ENCODE data around the gene CLEC2L. TPM values are rescaled to one million over a fixed set of nuclear protein-coding genes. Genes with fewer than 3 reads are reported as not detected.

The CLEC2L gene
- total and polyA plus RNA-seq, 7 experiments from 2014 or later: not detected

DNA sequence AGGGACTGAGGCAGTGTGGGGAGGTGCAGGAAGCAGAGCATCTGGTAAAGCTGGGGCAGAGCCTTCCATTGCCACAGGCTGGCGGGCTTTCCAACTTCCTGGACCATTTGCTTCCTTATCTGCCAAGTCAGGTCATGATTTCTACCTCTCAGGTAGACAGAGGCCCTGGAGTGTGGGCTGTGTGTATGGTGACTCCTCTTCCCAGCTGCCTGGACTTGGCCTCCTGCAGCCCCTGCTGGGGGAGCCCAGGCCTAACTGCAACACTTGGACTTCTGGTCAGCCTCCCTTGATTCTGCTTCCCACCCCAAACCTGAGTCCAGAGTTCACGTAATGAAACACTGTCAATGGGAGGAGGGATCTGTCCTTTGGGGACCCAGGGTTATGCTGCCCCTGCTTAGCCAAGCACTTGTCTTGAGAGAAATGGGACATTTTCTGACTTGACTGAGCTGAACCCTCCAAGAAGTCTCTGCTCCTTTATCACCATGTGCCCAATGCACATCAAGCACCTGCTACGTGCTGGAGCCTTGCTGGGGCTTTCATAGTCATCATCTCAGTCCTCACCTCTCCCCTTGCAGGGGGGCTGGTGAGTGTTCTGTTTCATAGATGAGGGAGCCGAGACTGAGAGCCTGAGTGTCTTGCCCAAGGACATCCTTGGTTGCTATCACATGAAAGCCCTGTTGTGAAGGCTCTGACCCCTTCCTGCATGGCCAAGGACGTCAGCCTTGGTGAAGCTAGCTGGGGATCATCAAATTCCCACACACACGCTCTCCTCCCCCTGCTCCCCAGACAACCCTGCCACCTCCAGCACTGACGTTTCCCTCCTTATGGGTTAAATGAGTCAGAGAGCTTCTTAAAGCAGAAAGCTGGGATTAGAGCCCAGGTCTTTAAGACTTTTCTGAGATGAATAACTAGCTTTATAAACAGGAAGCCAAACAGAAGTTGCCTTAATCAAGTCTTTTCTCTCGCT, 3.4 kb downstream of the CLEC2L start:
- H3K4me3 Mint-ChIP-seq: no peak overlapping the region
- H3K27ac ChIP-seq (ENCODE audit: low read depth, low read length): no peak overlapping the region
- no peaks in the 10 kb centered on the region for H3K36me3 ChIP-seq (ENCODE audit: control insufficient read depth in 2 of 3, insufficient read depth in 3 of 3, low read length in 3 of 3)
- peaks cover 0 to 5% of the 10 kb centered on the region in 2 donors for H3K27me3 ChIP-seq (ENCODE audit: control insufficient read depth in 2 of 2, insufficient read depth in 2 of 2, low read length in 2 of 2)
- H3K9me3 Mint-ChIP-seq: peaks cover 0 to 10% (median 0%) of the 10 kb centered on the region in 11 donors
- no peaks in the 10 kb centered on the region for H3K9me3 ChIP-seq (ENCODE audit: control insufficient read depth in 2 of 3, low read length in 3 of 3)
- DNase-seq (no peak), ATAC-seq (no peak)
- H3K36me3 Mint-ChIP-seq: peaks cover 0 to 1% (median 0%) of the 10 kb centered on the region in 5 donors
- H3K27me3 Mint-ChIP-seq: peaks cover 14 to 50% (median 33%) of the 10 kb centered on the region in 5 donors
- intact Hi-C loops (cut with micrococcal nuclease): no loop called here
- no peak overlapping the region for H3K27ac Mint-ChIP-seq
- CTCF ChIA-PET: no interaction called here
- H3K4me1 Mint-ChIP-seq: peaks cover 2 to 14% (median 9%) of the 10 kb centered on the region in 7 donors
- H3K4me3 ChIP-seq (ENCODE audit: low read length): no peak overlapping the region
- POLR2A ChIA-PET: no interaction called here
- no peaks in the 10 kb centered on the region for H3K4me1 ChIP-seq (ENCODE audit: control insufficient read depth in 2 of 2, insufficient read depth in 2 of 2, low read length in 2 of 2)

DNA sequence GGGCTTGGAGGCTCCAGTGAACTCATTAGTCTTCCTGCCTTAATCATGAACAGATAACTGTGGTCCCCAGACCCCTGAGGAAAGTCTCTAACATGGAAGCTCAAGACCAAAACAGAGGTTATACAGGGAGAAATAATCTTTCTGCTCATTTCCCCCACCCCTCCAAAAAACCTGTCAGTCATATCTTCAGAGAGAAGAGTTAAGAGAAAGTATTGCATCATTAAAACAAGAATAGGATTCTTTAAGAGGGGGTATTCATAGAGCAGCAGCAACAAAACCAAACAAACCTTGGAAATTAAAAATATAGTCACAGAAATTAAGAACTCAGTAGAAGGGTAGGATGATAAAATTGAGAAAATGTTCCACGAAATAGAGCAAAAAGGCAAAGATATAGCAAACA, 7.6 kb downstream of the CLEC2L start:
- H3K9me3 ChIP-seq (ENCODE audit: control insufficient read depth in 2 of 3, low read length in 3 of 3): no peaks in the 10 kb centered on the region
- Mint-ChIP-seq H3K4me3 (no peak overlapping the region), H3K27ac (no peak overlapping the region), H3K9me3 (peaks cover 0 to 7% (median 0%) of the 10 kb centered on the region in 11 donors), H3K36me3 (no peaks in the 10 kb centered on the region), H3K27me3 (peaks cover 4 to 33% (median 9%) of the 10 kb centered on the region in 5 donors), H3K4me1 (peaks cover 0 to 8% (median 4%) of the 10 kb centered on the region in 7 donors)
- ChIA-PET POLR2A (interaction anchor here (0.6 kb wide), 1 partner anchor 195 kb away, joined by 3 read pairs; no protein-coding TSS in a partner anchor), CTCF (no interaction called here)
- no peaks in the 10 kb centered on the region for H3K4me1 ChIP-seq (ENCODE audit: control insufficient read depth in 2 of 2, insufficient read depth in 2 of 2, low read length in 2 of 2)
- no peak overlapping the region for H3K27ac ChIP-seq (ENCODE audit: low read depth, low read length)
- DNase-seq: no peak
- H3K27me3 ChIP-seq (ENCODE audit: control insufficient read depth in 2 of 2, insufficient read depth in 2 of 2, low read length in 2 of 2): no peaks in the 10 kb centered on the region
- ATAC-seq: no peak
- H3K36me3 ChIP-seq (ENCODE audit: control insufficient read depth in 2 of 3, insufficient read depth in 3 of 3, low read length in 3 of 3): no peaks in the 10 kb centered on the region
- no peak overlapping the region for H3K4me3 ChIP-seq (ENCODE audit: low read length)
- intact Hi-C loops (cut with micrococcal nuclease): no loop called here

DNA sequence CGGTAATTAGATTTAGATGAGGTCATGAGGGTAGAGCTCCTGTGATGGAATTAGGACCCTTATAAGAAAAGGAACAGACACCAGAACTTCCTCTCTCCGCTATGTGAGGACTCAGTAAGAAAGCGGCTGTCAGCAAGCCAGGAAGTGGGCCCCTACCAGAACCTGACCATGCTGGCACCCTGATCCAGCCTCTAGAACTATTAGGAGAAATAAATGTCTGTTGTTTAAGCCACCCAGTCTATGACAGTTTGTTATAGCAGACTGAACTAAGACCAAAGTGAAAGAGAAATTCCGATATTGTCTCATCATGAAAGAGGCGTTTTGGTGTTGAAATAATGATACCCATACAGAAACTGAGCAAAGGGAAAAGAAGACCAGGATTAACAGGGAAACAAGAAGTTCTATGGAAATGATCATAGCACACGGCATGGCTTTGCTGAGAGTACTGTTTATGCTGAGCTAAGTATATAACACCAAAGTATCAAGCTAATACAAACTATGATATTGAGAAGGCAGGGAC, 9.2 kb downstream of the CLEC2L start:
- POLR2A ChIA-PET: no interaction called here
- Mint-ChIP-seq H3K27me3 (peaks cover 4 to 41% (median 9%) of the 10 kb centered on the region in 5 donors), H3K36me3 (no peaks in the 10 kb centered on the region), H3K27ac (no peak overlapping the region), H3K4me3 (no peak overlapping the region), H3K9me3 (peaks cover 0 to 4% (median 0%) of the 10 kb centered on the region in 11 donors), H3K4me1 (no peaks in the 10 kb centered on the region)
- CTCF ChIA-PET: no interaction called here
- no peaks in the 10 kb centered on the region for H3K27me3 ChIP-seq (ENCODE audit: control insufficient read depth in 2 of 2, insufficient read depth in 2 of 2, low read length in 2 of 2)
- ATAC-seq (no peak), DNase-seq (no peak)
- H3K4me3 ChIP-seq (ENCODE audit: low read length): no peak overlapping the region
- H3K4me1 ChIP-seq (ENCODE audit: control insufficient read depth in 2 of 2, insufficient read depth in 2 of 2, low read length in 2 of 2): no peaks in the 10 kb centered on the region
- no peaks in the 10 kb centered on the region for H3K9me3 ChIP-seq (ENCODE audit: control insufficient read depth in 2 of 3, low read length in 3 of 3)
- intact Hi-C loops (cut with micrococcal nuclease): no loop called here
- no peaks in the 10 kb centered on the region for H3K36me3 ChIP-seq (ENCODE audit: control insufficient read depth in 2 of 3, insufficient read depth in 3 of 3, low read length in 3 of 3)
- H3K27ac ChIP-seq (ENCODE audit: low read depth, low read length): no peak overlapping the region

DNA sequence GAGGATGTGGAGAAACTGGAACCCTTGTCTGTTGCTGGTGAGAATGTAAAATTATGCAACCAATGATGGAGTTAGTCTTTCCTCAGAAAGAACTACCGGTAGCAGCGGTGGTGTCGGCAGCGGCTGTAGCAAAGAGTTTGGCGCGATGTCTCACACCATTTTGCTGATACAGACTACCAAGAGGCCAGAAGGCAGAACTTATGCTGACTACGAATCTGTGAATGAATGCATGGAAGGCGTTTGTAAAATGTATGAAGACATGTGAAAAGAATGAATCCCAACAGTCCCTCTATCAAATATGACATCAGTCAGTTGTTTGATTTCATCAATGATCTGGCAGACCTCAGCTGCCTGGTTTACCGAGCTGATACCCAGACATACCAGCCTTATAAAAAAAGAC, 10.6 kb downstream of the CLEC2L start:
- ATAC-seq (no peak), DNase-seq (no peak)
- H3K27ac Mint-ChIP-seq: no peak overlapping the region
- Histone ChIP-seq H3K4me1 (ENCODE audit: control insufficient read depth in 2 of 2, insufficient read depth in 2 of 2, low read length in 2 of 2) (no peaks in the 10 kb centered on the region), H3K9me3 (ENCODE audit: control insufficient read depth in 2 of 3, low read length in 3 of 3) (no peaks in the 10 kb centered on the region), H3K36me3 (ENCODE audit: control insufficient read depth in 2 of 3, insufficient read depth in 3 of 3, low read length in 3 of 3) (no peaks in the 10 kb centered on the region), H3K4me3 (ENCODE audit: low read length) (no peak overlapping the region), H3K27me3 (ENCODE audit: control insufficient read depth in 2 of 2, insufficient read depth in 2 of 2, low read length in 2 of 2) (no peaks in the 10 kb centered on the region), H3K27ac (ENCODE audit: low read depth, low read length) (no peak overlapping the region)
- H3K4me1 Mint-ChIP-seq: no peaks in the 10 kb centered on the region
- H3K4me3 Mint-ChIP-seq: no peak overlapping the region
- H3K9me3 Mint-ChIP-seq: peaks cover 0 to 4% (median 0%) of the 10 kb centered on the region in 11 donors
- CTCF ChIA-PET: no interaction called here
- no peaks in the 10 kb centered on the region for H3K36me3 Mint-ChIP-seq
- H3K27me3 Mint-ChIP-seq: peaks cover 4 to 34% (median 5%) of the 10 kb centered on the region in 5 donors
- intact Hi-C loops (cut with micrococcal nuclease): no loop called here
- POLR2A ChIA-PET: no interaction called here

DNA sequence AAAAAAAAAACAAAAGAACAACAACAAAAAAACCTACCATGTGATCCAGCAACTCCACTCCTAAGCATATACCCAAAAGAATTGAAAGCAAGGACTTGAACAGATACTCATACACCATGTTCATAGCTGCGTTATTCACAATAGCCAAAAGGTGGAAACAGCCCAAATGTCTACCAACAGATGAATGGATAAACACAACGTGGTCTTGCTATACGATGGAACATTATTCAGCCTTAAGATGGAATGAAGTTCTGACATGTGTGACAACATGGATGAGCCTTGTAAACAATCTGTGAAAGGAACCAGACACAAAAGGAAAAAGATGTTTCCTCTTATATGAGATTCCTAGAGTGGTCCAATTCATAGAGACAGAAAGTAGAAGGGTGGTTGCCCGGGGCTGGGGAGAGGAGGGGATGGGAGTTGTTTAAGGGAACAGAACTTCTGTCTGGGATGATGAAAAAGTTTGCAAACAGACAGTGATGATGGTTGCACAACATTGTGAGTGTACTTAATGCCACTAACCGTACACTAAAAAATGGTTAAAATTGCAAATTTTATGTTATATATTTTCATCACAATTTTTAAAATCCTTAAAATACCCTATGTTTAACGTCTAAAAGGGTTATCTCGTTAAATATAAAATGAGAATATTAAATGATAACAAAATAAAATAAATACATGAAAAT, 11.6 kb downstream of the CLEC2L start:
- CTCF ChIA-PET: no interaction called here
- intact Hi-C loops (cut with micrococcal nuclease): no loop called here
- H3K36me3 ChIP-seq (ENCODE audit: control insufficient read depth in 2 of 3, insufficient read depth in 3 of 3, low read length in 3 of 3): no peaks in the 10 kb centered on the region
- POLR2A ChIA-PET: no interaction called here
- no peak overlapping the region for H3K27ac ChIP-seq (ENCODE audit: low read depth, low read length)
- no peaks in the 10 kb centered on the region for H3K27me3 ChIP-seq (ENCODE audit: control insufficient read depth in 2 of 2, insufficient read depth in 2 of 2, low read length in 2 of 2)
- ATAC-seq (no peak), DNase-seq (no peak)
- no peak overlapping the region for H3K4me3 ChIP-seq (ENCODE audit: low read length)
- Mint-ChIP-seq H3K27me3 (peaks cover 4 to 30% (median 5%) of the 10 kb centered on the region in 5 donors), H3K4me3 (no peak overlapping the region), H3K36me3 (no peaks in the 10 kb centered on the region), H3K9me3 (peaks cover 0 to 4% (median 0%) of the 10 kb centered on the region in 11 donors), H3K4me1 (no peaks in the 10 kb centered on the region), H3K27ac (no peak overlapping the region)
- no peaks in the 10 kb centered on the region for H3K4me1 ChIP-seq (ENCODE audit: control insufficient read depth in 2 of 2, insufficient read depth in 2 of 2, low read length in 2 of 2)
- no peaks in the 10 kb centered on the region for H3K9me3 ChIP-seq (ENCODE audit: control insufficient read depth in 2 of 3, low read length in 3 of 3)

DNA sequence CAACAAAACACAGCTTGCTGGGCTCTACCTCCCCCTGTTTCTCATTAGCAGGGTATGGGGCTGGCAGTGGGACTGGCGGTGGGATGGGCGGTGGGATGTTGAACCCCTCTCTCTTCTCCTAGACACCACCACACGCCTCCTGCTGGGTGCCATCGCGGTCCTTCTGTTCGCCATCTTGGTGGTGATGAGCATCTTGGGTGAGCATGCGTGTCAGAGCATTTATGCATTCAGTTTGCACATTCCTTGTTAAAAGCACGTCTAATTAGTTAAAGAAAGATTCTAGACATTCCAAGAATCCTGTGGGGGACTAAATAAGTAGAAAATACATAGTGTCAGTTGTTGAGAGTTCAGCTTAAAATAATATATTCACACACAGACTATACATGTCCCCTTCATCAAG, 12.7 kb downstream of the CLEC2L start:
- DNase-seq: no peak
- CTCF ChIA-PET: no interaction called here

More for the DNA sequence above, 12.7 kb downstream of the CLEC2L start:
- no peak for ATAC-seq
- Mint-ChIP-seq H3K27me3 (peaks cover 4 to 26% (median 5%) of the 10 kb centered on the region in 5 donors), H3K9me3 (peaks cover 0 to 4% (median 0%) of the 10 kb centered on the region in 11 donors), H3K4me1 (no peaks in the 10 kb centered on the region), H3K27ac (no peak overlapping the region), H3K36me3 (no peaks in the 10 kb centered on the region), H3K4me3 (no peak overlapping the region)
- Histone ChIP-seq H3K4me3 (ENCODE audit: low read length) (no peak overlapping the region), H3K36me3 (ENCODE audit: control insufficient read depth in 2 of 3, insufficient read depth in 3 of 3, low read length in 3 of 3) (no peaks in the 10 kb centered on the region), H3K4me1 (ENCODE audit: control insufficient read depth in 2 of 2, insufficient read depth in 2 of 2, low read length in 2 of 2) (no peaks in the 10 kb centered on the region), H3K27ac (ENCODE audit: low read depth, low read length) (no peak overlapping the region), H3K9me3 (ENCODE audit: control insufficient read depth in 2 of 3, low read length in 3 of 3) (no peaks in the 10 kb centered on the region), H3K27me3 (ENCODE audit: control insufficient read depth in 2 of 2, insufficient read depth in 2 of 2, low read length in 2 of 2) (no peaks in the 10 kb centered on the region)
- POLR2A ChIA-PET: no interaction called here
- intact Hi-C loops (cut with micrococcal nuclease): no loop called here

Data from naive thymus-derived CD4-positive, alpha-beta T cell (primary cell).